ENCODE measurements around the gene SBF2. TPM values are rescaled to one million over a fixed set of nuclear protein-coding genes. Genes with fewer than 3 reads are reported as not detected.

SBF2 gene
- total and polyA plus RNA-seq, 2 donors (not counting 3 experiments of a cell fraction or from before 2014, with no cell fraction given) = 15.4 to 42.4 TPM

DNA sequence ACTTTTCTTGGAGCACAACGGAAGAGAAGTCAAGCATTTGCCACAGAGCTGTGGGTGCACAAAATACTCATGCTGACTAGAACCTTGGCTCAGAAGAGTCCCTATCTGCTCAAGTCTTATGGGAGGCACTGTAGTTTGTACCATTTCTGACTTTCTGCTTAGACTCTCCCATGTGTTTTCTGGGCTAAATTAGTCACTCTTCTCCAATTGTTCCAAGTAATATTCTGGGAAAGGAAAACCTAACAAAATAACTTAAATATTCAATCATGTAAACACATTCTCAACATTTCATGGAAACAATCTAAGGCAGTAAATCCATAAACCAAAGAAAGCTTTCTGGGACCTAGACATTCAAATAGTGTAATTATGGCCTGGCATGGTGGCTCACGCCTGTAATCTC lies 409.4 kb downstream of the SBF2 start:
- H3K9ac ChIP-seq (replicated peaks; ENCODE audit: extremely low read depth, insufficient read depth, low read length) = no peak overlapping the region
- no peaks in the 10 kb centered on the region for H3K79me2 ChIP-seq (ENCODE audit: control insufficient read depth, insufficient read depth, low read length)
- no peak overlapping the region for H3K4me2 ChIP-seq (ENCODE audit: insufficient read depth, low read length)
- dilution Hi-C loops (cut with MboI; ENCODE audit: extremely low pct_ligation_motif_present, low sequenced_read_pairs) (no loop called here), intact Hi-C loops (cut with micrococcal nuclease) (no loop called here)
- no peak for TF ChIP-seq MYC (IDR thresholded peaks at IDR 0.05; ENCODE audit: low read depth, low read length)
- TF ChIP-seq JUN (IDR thresholded peaks at IDR 0.05; ENCODE audit: borderline replicate concordance, insufficient read depth, insufficient read length, low read depth) = no peak
- TF ChIP-seq, protein P1, sequence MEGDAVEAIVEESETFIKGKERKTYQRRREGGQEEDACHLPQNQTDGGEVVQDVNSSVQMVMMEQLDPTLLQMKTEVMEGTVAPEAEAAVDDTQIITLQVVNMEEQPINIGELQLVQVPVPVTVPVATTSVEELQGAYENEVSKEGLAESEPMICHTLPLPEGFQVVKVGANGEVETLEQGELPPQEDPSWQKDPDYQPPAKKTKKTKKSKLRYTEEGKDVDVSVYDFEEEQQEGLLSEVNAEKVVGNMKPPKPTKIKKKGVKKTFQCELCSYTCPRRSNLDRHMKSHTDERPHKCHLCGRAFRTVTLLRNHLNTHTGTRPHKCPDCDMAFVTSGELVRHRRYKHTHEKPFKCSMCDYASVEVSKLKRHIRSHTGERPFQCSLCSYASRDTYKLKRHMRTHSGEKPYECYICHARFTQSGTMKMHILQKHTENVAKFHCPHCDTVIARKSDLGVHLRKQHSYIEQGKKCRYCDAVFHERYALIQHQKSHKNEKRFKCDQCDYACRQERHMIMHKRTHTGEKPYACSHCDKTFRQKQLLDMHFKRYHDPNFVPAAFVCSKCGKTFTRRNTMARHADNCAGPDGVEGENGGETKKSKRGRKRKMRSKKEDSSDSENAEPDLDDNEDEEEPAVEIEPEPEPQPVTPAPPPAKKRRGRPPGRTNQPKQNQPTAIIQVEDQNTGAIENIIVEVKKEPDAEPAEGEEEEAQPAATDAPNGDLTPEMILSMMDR (IDR thresholded peaks at IDR 0.05; ENCODE audit: extremely low read depth in 1 of 2, insufficient read depth in 1 of 2, low read depth in 1 of 2, low read length in 2 of 2) = no peak
- TF ChIP-seq, protein P2, sequence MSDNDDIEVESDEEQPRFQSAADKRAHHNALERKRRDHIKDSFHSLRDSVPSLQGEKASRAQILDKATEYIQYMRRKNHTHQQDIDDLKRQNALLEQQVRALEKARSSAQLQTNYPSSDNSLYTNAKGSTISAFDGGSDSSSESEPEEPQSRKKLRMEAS (IDR thresholded peaks at IDR 0.05; ENCODE audit: insufficient read depth, insufficient read length) = no peak
- no peak for TF ChIP-seq GATA2 (IDR thresholded peaks at IDR 0.05; ENCODE audit: insufficient read depth, insufficient read length, low read depth, low read length)
- no peak for TF ChIP-seq POLR2AphosphoS5 (IDR thresholded peaks at IDR 0.05; ENCODE audit: insufficient read depth, low read depth, low read length)
- TF ChIP-seq FOS (IDR thresholded peaks at IDR 0.05; ENCODE audit: borderline replicate concordance, insufficient read depth, low read length) = no peak
- no peak for TF ChIP-seq POLR2A (IDR thresholded peaks at IDR 0.05; ENCODE audit: low read depth, low read length)
- no peak for TF ChIP-seq EZH2 (IDR thresholded peaks at IDR 0.05; ENCODE audit: borderline replicate concordance, low read depth, low read length, severe bottlenecking)
- no peak overlapping the region for H3K27ac ChIP-seq (ENCODE audit: insufficient read depth, low read depth, low read length)
- FAIRE-seq (no peak), DNase-seq (ENCODE audit: low read depth, low spot score) (no peak)
- CTCF ChIA-PET = interaction anchor here (0.6 to 1.7 kb wide), 3 partner anchors 22 to 266 kb away, joined by 3 read pairs; no protein-coding TSS in a partner anchor
- H3K4me1 ChIP-seq (ENCODE audit: control insufficient read depth, extremely low read depth, insufficient read depth, low read length) = no peaks in the 10 kb centered on the region
- no peaks in the 10 kb centered on the region for H3K9me1 ChIP-seq (replicated peaks; ENCODE audit: control insufficient read depth, extremely low read depth, insufficient read depth, low read length)
- POLR2A ChIA-PET = no interaction called here
- H3K36me3 ChIP-seq (ENCODE audit: control insufficient read depth in 2 of 2, extremely low read depth in 1 of 2, insufficient read depth in 2 of 2, low read length in 2 of 2) = no peaks in the 10 kb centered on the region
- no peaks in the 10 kb centered on the region for H3K27me3 ChIP-seq (ENCODE audit: control insufficient read depth in 2 of 2, insufficient read depth in 2 of 2, low read length in 2 of 2)
- H4K20me1 ChIP-seq (replicated peaks; ENCODE audit: control insufficient read depth, extremely low read depth, insufficient read depth, low read length) = no peaks in the 10 kb centered on the region
- no peaks in the 10 kb centered on the region for H3K9me3 ChIP-seq (replicated peaks; ENCODE audit: control insufficient read depth, insufficient read depth, low read length)
- H3K4me3 ChIP-seq (replicated peaks in 1 of 3; ENCODE audit: insufficient read depth in 1 of 3, low read depth in 1 of 3, low read length in 3 of 3) = no peak overlapping the region
- H2AFZ ChIP-seq (ENCODE audit: low read depth, low read length) = no peak overlapping the region
- no TSS peak for BruUV-seq (replicated peaks)
